Testis (tissue), 3 donors: ENCODE data around the gene TENT4A. TPM values are rescaled to one million over a fixed set of nuclear protein-coding genes. Genes with fewer than 3 reads are reported as not detected.

Experiments
- DNase-seq: peaks from one replicate; pipeline ENCODE4 v3.0.0-alpha.2; 2019
- H3K27ac ChIP-seq, 2 donors: fragments of 200-600 bp; sonication (generic); one replicate each; pipeline ENCODE4 v1.5.1; 2019
- H3K27me3 ChIP-seq: fragments of 200-600 bp; sonication (generic); one replicate; pipeline ENCODE4 v1.5.1; 2019
- H3K36me3 ChIP-seq: fragments of 200-600 bp; sonication (generic); one replicate; pipeline ENCODE4 v1.5.1; 2017; ENCODE audit warnings: low read depth; ENCODE audit errors: missing control alignments
- H3K4me1 ChIP-seq: fragments of 200-600 bp; sonication (generic); one replicate; pipeline ENCODE4 v1.5.1; 2019
- H3K4me3 ChIP-seq, 2 donors: fragments of 200-600 bp; sonication (generic); one replicate each; pipeline ENCODE4 v1.5.1; 2017 to 2019
- H3K9me3 ChIP-seq: fragments of 200-600 bp; sonication (generic); one replicate; pipeline ENCODE4 v1.5.1; 2017
- POLR2A ChIP-seq: fragments of 450-650 bp; IDR thresholded peaks from one replicate; pipeline ENCODE4 v1.6.1; 2017; ENCODE audit warnings: antibody characterized with exemption, mild to moderate bottlenecking, moderate library complexity
- WGBS, 2 donors: methylation state at CpG; one replicate each; pipeline ENCODE4 v1.1.5; 2018; 5-methylcytosine and 5-hydroxymethylcytosine counted together
- intact Hi-C: fragments of 100-400 bp; cut with DNase I; formaldehyde crosslinking; loops from one replicate; pipeline ENCODE4 v1.15.1; 2023; ENCODE audit warnings: low total_unique reads
- polyA plus RNA-seq: library from polyadenylated mRNA; stranded (reverse); fragments of 350-450 nt; fragmentation: Illumina TruSeq; extraction: RNeasy Lipid Tissue Mini Kit (QIAGEN cat#74804); gene quantifications from one replicate; pipeline ENCODE4 v1.2.3, GENCODE V29; 2014; ENCODE audit warnings: low read depth, low replicate concordance; ENCODE audit not compliant: insufficient read depth
- total RNA-seq, 2 donors: library from RNA; depleted of rRNA; stranded (reverse); fragments of >200 nt; gene quantifications; one replicate each; pipeline ENCODE4 v1.2.3, GENCODE V29; 2016
- TF ChIP-seq, protein P1 (sequence below), 3 experiments: fragments of 450-650 bp in 2 of 3; fragments of 200-600 bp in 1 of 3; sonication (generic) in 1 of 3; IDR thresholded peaks; one replicate each; pipeline ENCODE4 v1.5.1; 2016 to 2019; ENCODE audit warnings: antibody characterized with exemption in 3 of 3, mild to moderate bottlenecking in 2 of 3, moderate library complexity in 1 of 3

Gene TENT4A
- total and polyA plus RNA-seq, 3 donors from 2014 or later, result 23.1 to 51.3 (median 46.2) TPM

DNA sequence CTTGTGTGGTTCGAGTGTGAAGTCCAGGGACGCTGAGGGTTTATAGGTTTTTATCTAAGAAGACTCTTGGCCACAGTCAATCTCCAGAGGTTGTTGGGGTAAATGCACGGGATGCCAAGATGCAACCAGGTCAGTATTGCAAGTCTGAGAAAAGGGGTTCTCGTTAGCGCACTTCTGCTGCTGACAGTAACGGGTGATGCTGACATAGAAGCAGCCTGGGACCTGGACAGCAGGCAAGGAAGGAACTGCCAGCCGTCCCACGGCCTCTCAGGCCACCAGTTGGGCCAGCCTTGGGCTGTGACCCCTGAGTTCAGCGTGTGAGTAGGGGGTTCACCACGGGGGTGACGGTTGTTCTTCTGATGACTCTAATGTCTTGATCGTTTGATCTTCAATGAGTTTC is 39.0 kb downstream of the TENT4A start:
- intact Hi-C loops, result no loop called here
- Histone ChIP-seq H3K27me3 (no peaks in the 10 kb centered on the region), H3K27ac (no peak overlapping the region), H3K36me3 (no peaks in the 10 kb centered on the region), H3K9me3 (no peaks in the 10 kb centered on the region), H3K4me3 (no peak overlapping the region), H3K4me1 (no peaks in the 10 kb centered on the region)
- 91 to 93% methylated on average over 12 of the region's 12 CpGs for WGBS, 2 donors
- TF ChIP-seq POLR2A, result no peak
- TF ChIP-seq, protein P1, sequence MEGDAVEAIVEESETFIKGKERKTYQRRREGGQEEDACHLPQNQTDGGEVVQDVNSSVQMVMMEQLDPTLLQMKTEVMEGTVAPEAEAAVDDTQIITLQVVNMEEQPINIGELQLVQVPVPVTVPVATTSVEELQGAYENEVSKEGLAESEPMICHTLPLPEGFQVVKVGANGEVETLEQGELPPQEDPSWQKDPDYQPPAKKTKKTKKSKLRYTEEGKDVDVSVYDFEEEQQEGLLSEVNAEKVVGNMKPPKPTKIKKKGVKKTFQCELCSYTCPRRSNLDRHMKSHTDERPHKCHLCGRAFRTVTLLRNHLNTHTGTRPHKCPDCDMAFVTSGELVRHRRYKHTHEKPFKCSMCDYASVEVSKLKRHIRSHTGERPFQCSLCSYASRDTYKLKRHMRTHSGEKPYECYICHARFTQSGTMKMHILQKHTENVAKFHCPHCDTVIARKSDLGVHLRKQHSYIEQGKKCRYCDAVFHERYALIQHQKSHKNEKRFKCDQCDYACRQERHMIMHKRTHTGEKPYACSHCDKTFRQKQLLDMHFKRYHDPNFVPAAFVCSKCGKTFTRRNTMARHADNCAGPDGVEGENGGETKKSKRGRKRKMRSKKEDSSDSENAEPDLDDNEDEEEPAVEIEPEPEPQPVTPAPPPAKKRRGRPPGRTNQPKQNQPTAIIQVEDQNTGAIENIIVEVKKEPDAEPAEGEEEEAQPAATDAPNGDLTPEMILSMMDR (IDR thresholded peaks at IDR 0.05), result no peak
- no peak for DNase-seq

DNA sequence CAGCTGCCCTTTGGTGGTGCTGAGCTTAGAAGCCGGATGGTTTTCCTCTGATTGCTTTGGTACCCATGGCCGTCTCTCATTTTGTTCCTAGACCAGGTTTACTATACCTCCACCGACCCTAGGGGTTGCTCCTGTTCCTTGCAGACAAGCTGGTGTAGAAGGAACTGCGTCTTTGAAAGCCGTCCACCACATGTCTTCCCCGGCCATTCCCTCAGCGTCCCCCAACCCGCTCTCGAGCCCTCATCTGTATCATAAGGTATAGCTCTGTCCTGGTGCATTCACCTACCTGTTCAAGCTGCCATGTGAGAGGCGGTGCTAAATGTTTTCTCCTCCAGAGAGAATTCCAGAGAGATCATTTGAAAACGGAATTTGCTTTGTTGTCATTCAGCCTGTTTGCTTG is 39.5 kb downstream of the TENT4A start:
- no peak for DNase-seq
- no peaks in the 10 kb centered on the region for H3K27me3 ChIP-seq
- no peaks in the 10 kb centered on the region for H3K9me3 ChIP-seq
- intact Hi-C loops, result no loop called here
- H3K4me3 ChIP-seq, result no peak overlapping the region
- no peaks in the 10 kb centered on the region for H3K4me1 ChIP-seq
- TF ChIP-seq POLR2A, result no peak
- TF ChIP-seq, protein P1 (IDR thresholded peaks at IDR 0.05), result no peak
- H3K36me3 ChIP-seq, result no peaks in the 10 kb centered on the region
- no peak overlapping the region for H3K27ac ChIP-seq
- 92 to 99% methylated on average over 11 of the region's 11 CpGs for WGBS, 2 donors

GRCh38 chr5:6753851-6754250 is 40.6 kb downstream of the TENT4A start:
- Histone ChIP-seq H3K4me1 (no peaks in the 10 kb centered on the region), H3K4me3 (no peak overlapping the region), H3K27ac (no peak overlapping the region), H3K27me3 (no peaks in the 10 kb centered on the region), H3K9me3 (no peaks in the 10 kb centered on the region), H3K36me3 (no peaks in the 10 kb centered on the region)
- intact Hi-C loops, result no loop called here
- WGBS, 2 donors, result 63 to 81% methylated on average over 11 of the region's 11 CpGs
- TF ChIP-seq, protein P1 (IDR thresholded peaks at IDR 0.05), result no peak
- no peak for TF ChIP-seq POLR2A
- peak; percentile 56 for DNase-seq

- H3K36me3 ChIP-seq, result no peaks in the 10 kb centered on the region
- WGBS, 2 donors, result 91 to 96% methylated on average over 12 to 29 of the region's 29 CpGs
- intact Hi-C loops, result no loop called here
- H3K27ac ChIP-seq, result no peak overlapping the region
- H3K9me3 ChIP-seq, result no peaks in the 10 kb centered on the region
- H3K4me1 ChIP-seq, result no peaks in the 10 kb centered on the region
- no peak overlapping the region for H3K4me3 ChIP-seq
- TF ChIP-seq, protein P1 (IDR thresholded peaks at IDR 0.05), result no peak
- no peak for TF ChIP-seq POLR2A
- no peaks in the 10 kb centered on the region for H3K27me3 ChIP-seq
- no peak for DNase-seq
These were observed 41.5 kb downstream of the TENT4A start for GRCh38 chr5:6754766-6755165.

DNA sequence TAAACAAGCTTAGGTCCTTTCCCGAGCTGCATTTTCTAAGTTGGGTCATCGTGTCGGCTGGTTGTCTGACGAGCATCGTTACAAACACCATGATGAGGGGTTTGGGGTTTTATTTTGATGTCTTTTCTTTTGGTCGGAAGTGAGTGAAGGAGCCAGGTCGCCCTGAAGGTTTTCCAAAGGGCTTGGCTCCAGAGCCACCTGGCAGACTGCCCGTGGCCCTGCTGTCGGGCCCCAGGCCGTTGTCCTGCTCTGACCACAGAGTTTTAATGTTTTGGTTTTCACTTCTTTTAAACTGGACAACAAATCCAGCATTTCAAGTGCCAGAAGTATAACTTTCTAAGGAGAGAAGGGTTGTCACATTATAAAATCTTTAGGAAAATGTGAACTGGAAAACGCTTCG is 42.3 kb downstream of the TENT4A start:
- no peaks in the 10 kb centered on the region for H3K27me3 ChIP-seq
- TF ChIP-seq, protein P1 (IDR thresholded peaks at IDR 0.05), result no peak
- no peak for TF ChIP-seq POLR2A
- no peak overlapping the region for H3K27ac ChIP-seq
- WGBS, 2 donors, result 74 to 77% methylated on average over 12 of the region's 12 CpGs
- DNase-seq, result no peak
- no peaks in the 10 kb centered on the region for H3K36me3 ChIP-seq
- no peak overlapping the region for H3K4me3 ChIP-seq
- no peaks in the 10 kb centered on the region for H3K9me3 ChIP-seq
- intact Hi-C loops, result no loop called here
- H3K4me1 ChIP-seq, result no peaks in the 10 kb centered on the region
